Tibial nerve (tissue), 4 donors: Measurements from ENCODE around the gene SNX2.

Source experiments
- CTCF ChIP-seq, 5 experiments: fragments of 200-600 bp in 3 of 5; fragments of 450-650 bp in 2 of 5; sonication (generic) in 3 of 5; IDR thresholded peaks; one replicate each; pipeline ENCODE4 v1.5.1; 2016 to 2019; ENCODE audit warnings: antibody characterized with exemption in 5 of 5, mild to moderate bottlenecking in 3 of 5, moderate library complexity in 2 of 5
- EP300 ChIP-seq, 2 donors: sonication (generic); formaldehyde crosslinking; IDR thresholded peaks; one replicate each; pipeline ENCODE4 v1.6.1; 2017; ENCODE audit warnings: antibody characterized with exemption in 2 of 2, mild to moderate bottlenecking in 1 of 2
- POLR2A ChIP-seq, 2 donors: fragments of 450-650 bp; IDR thresholded peaks; one replicate each; pipeline ENCODE4 v1.6.1; 2017; ENCODE audit warnings: antibody characterized with exemption in 2 of 2, mild to moderate bottlenecking in 2 of 2, moderate library complexity in 2 of 2

DNA sequence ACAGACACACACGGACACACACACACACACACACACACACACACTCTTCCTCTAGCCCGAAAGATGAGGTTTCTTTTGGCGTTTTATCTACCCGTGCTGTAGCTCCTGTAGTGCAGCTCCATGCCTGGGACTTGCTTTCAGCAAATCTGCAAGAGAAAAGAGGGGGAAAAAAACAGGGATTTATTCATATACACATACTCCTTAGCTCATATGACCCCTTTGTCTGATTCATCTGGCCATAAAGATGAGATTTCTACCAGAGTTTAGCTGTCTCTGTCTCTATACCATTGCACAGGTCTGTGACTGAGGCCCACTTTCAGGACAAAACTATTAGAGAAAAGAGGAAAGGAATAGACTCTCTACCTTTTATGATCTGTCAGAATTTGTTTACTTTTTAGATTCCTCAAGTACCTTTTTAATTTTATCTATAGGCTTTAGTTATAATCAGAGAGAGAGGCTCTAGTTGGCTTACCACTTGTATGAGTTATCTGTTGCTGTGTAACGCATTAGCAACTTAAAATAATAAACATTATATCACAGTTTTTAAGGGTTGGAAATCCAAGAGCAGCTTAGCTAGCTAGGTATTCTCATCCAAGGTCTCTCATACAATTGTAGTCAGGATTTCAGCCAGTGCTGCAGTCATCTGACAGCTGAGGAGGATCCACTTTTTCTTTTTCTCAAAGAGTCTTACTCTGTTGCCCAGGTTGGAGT, 14.7 kb downstream of the SNX2 start:
- no peak for TF ChIP-seq EP300 (IDR thresholded peaks at IDR 0.05)
- TF ChIP-seq POLR2A (IDR thresholded peaks at IDR 0.05), result no peak
- TF ChIP-seq CTCF (IDR thresholded peaks at IDR 0.05), result no peak
